Measurements from ENCODE around the gene WRAP73. TPM values are rescaled to one million over a fixed set of nuclear protein-coding genes. Genes with fewer than 3 reads are reported as not detected.

Gene WRAP73
- total RNA-seq, 1 experiment from 2014 or later, result 33.9 TPM

DNA sequence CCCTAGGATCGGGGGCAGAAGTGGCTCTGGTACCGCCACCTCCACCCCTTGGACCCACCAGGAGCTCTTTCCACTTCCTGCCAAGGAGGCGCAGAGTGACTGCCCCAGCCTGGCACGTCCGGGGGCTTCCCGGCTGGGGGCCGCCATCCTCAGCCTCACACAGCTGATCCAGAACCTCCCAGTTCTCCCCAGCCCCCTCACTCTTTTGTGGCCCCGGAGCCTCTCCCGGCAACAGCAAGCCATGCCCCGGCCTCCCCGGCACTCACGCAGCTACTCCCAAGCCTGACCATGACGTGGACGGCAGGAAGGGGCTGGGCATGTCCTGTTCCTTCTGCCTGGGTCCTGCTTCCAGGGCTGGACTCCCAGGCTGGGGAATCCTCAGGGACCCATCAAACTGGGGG, 19.5 kb upstream of the WRAP73 start:
- no peak for DNase-seq (ENCODE audit: low read depth)

DNA sequence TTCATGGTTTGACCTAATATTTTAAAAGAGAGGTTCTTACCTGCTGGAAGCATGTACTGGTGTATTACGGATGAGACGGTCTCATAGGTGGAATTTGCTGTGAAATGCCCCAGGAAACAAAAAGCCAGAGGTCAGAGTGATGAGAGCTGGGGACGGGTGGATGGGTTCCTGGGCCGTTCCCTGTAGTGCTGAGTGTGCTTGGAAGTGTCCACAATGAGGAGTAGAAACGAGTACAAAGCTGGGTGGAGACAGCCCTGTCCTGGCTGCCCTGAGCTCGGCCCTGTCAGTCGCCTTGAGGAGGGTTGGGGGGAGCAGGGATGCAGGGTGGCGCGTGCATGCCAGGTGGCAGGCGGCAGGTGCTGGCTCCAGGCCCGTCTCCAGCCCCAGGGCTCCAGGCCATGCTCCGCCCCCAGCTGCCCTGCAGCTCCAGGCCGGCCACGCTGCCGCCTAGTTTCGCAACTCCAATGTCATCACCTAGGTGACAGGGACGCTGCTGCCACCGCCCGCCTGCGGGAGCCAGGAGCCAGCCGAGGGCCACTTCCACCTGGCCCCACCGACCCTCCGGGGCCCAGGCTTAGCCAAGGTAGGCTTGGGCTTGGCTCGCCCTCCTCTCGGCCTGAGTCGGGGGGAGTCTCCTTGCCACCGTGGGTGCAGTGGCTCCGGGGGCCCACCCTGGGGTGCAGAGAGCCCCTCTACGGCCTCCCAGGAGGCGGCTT, 18.8 kb upstream of the WRAP73 start:
- DNase-seq (ENCODE audit: low read depth), result peak; percentile 63

DNA sequence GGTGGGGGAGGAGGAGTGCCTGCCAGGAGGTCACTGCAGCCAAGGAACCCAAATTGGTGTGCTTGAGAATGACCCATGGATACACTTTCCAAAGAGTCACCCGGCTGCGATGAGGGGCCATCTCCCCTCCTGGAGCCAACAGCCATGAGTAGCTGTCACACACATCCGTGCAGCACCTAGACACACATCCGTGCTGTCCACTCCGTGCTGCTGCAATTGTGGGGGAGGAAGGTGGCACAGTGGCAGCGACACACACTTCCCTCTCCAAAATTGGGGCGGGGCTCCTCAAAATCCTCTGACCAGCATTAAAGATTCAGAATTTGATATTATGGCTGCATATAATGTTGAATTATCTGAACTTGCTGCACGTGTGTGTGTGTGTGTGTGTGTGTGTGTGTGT, 18.2 kb upstream of the WRAP73 start:
- DNase-seq (ENCODE audit: low read depth), result no peak

DNA sequence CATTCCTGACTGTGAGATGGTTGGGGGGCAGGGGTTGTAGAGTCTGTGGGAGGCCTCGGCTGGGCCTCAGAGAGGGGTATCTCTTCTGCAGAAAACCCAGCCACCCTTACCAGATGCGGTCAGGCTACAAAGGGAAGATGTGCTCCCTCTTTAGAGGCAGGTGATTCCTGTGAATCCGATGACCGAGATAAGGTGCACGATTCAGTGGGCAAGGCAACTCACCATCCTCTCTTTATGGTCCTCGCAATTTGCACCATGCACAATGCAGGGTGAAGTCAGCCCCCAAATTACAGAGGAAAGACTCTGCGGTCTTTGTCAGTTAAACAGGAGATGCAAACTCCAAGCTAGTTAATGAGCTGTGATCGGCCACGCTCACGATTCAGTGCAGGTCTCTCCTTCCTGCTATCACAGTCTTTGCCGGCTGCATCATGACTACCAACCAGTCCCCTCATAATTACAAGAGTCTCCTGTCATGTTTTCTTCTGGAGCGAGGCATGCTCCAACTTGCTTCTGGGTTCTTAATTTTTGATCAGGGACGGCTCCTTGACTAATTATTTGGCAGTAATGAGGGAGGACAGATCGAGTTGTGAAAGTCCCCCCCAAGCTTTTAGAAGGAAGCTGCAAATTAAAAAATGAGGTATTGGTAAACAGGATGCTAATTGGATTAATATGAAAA, 14.9 kb upstream of the WRAP73 start:
- no peak for DNase-seq (ENCODE audit: low read depth)

DNA sequence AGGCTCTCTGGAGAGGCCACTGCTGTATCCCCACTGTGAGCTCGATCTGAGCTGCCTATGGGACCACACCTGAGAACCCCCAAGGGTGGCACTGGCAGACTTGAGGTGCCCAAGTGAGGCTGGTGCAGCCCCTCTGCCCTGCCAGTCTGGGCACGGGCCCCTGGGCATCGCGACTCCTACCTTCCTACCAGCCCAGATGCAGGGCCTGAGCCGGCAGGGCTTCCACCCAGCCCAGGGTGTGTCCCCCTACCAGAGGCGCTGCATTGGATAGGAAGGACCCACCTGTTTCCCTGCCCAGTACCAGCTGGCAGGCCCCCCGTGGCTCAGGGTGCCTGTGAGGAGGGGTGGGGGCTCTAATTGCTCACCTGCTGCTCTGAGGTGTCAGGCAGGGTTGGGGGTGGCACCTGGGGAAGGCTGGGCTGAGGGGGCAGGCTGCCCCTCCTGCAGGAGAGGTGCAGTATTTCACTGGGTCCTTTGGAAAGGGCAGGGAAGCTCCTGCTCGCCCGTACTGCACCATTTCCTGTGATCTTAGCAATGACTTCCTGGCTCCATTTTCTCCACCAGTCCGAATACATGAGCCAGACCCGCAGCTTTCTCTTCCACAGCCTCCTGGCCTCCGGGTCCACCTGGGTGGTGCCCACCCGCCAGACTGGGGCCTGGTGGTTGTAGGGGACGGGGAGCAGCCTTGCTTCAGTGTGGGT, 14.2 kb upstream of the WRAP73 start:
- DNase-seq (ENCODE audit: low read depth), result no peak

DNA sequence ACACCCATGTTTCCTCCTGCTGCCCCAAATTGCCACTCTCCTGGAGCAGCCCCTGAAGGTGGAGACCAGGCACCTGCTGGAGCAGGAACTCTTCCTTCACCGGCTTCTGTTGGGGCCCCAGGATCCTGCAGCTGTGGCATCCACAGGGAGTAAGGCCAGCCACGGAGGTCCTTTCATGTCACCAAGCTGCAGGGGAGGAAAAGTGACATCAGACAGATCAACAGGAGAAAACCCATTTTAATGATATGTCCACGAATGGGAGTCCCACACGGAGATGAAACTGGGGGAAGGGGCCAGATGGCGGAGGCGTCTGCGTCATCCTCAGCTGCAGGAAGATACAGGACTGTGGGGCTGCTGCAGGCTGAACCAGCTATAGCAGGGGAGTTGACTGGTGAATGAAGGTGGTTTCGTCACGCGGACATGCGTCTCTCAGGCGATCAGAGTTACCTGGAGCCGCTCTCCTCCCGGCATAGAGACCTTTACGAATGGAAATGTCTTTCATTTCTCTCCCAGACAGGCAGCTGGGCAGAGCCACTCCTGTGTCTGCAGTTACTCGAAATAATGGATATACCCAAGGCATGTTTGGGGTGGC, 12.3 kb upstream of the WRAP73 start:
- DNase-seq (ENCODE audit: low read depth), result no peak

DNA sequence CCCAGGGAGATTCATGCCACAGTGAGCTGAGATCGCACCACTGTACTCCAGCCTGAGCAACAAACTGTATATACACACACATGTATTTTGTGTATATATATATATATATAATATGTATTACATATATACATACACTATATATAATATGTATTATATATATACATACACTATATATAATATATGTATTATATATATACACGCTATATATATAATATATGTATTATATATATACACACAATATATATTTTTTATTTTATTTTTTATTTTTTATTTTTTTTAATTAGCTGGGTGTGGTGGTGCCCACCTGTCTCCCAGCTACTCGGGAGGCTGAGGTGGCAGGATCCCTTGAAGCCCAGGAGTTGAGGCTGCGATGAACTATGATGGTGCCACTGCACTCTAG, 11.7 kb upstream of the WRAP73 start:
- DNase-seq (ENCODE audit: low read depth), result no peak

DNA sequence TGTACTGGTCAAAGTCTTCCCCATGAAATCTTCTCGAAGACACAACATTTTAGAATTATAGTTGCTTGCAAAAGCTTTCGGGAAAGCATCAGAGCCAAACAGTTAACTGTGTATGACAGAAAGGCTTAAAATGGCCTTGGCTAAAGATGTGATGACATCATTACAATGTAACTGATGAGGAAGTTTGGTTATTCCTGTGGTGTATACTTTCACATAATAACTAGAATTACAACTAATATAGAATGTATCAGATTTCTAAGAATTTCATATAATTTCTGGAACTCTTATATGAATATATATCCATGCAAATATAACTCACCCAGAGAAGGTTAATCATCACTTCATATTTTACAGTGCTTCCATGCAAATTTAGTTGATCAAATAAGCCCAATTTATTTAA, 10.8 kb upstream of the WRAP73 start:
- no peak for DNase-seq (ENCODE audit: low read depth)

DNA sequence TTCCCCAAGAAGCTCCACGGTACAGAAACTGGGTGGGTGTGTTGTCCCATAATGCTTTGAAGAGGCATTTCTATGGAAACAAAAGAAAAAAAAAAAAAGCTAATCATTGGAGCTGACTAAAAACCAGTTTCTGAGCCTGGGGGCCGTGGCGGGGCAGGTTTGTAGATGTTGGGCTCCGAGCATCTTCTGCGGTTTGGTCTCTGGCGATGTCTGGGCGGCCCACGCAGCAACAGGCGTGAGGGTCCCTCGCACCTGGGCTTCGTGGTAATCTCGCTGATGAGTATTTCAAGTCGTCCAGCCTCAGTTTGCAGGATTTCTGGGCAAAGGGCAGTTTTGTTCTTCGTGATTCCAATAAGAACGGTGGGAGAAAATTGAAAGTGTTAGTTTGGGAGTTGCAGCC, 9.2 kb upstream of the WRAP73 start:
- DNase-seq (ENCODE audit: low read depth), result no peak

DNA sequence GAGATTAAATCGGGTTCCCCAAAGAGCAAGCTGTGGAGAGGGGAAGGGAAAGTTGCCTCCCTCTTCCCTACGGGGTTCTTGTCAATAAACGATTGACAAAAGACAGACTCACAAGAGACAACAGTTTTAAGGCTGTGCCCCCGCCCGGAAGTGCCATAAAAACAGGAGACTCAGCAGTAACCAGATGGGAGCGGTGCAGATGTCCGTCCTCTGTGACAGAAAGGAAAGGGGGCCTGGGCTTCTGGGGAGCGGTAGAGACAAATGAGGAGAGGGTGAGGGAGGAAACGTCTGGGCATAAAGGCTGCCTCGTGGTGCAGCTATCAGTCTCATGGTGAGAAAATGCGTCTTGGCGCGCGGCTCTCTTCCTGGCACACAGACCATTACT, 8.3 kb upstream of the WRAP73 start:
- no peak for DNase-seq (ENCODE audit: low read depth)

DNA sequence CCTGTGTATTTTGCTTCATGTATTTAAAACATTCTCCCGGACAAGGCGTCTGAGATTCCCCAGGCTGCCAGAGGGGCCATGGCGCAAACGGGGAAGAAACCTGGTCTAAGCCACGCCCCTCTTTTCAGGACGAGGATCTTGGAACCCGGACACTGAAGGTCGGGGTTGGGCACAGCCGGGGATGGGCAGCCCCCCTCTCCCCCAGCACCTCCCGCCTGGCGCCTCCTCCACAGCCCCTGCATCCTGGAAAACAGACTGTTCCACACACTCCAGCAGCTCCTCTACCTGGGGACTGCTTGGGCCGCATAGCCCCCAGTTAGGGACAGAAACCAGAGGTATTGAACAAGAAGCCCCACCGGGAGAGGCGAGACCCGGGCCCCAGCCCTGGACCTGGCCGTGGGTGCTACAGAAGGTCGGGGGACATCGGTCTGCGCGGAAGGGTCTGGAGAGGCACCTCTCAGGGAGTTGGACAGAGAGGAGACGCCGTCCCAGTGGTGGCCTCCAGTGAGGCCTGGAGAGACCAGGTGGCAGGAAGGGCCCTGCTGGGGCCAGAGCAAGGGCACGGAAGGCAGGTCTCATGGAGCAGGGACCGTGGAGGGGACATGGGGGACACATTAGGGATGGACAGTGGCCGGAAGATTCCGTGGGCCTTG, 7.8 kb upstream of the WRAP73 start:
- no peak for DNase-seq (ENCODE audit: low read depth)

DNA sequence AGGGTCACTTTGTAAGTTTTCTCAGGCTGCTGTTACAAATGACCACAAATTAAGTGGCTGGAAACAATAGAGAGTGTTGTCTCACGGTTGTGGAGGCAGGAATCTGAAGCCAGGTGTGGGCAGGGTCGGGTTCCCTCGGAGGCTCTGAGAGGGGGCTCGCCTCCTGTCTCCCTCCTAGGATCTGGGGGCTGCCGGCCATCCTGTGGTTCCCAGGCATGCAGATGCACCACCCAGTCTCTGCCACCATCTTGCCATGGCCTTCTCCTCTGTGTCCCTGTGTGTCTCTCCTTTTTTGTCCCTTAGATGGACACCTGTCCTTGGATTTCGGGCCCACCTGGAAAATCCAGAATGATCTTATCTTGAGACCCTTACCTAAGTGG, 7.2 kb upstream of the WRAP73 start:
- no peak for DNase-seq (ENCODE audit: low read depth)

DNA sequence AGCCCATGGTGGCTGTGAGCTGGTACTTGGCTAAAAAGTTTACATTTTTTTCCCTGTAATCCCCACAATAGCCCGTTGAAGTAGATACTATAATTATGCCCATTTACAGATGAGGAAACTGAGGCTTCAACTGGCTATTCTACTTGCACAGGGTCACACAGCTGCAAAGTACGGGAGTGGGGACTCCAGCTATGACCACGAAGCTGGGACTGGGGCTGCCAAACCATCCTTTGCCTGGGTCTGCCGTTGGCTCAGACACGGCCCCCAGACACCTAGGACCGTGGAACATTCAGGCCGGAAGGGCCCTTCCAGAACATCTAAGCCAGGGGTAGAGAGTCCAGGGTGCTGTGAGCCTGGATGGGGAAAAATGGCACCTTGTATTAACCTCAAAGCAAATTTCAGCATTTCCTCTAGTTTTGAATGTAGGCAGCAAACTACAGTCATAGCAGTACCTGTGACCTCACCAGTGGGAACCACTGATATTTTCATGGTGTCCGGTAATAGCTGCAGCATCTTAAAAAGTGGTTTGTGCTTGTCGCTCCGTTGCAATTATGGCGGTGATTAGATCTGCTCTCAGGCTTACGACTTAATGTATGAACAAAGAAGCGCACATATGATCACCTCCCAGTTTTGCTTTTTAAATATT, 6.7 kb upstream of the WRAP73 start:
- no peak for DNase-seq (ENCODE audit: low read depth)

DNA sequence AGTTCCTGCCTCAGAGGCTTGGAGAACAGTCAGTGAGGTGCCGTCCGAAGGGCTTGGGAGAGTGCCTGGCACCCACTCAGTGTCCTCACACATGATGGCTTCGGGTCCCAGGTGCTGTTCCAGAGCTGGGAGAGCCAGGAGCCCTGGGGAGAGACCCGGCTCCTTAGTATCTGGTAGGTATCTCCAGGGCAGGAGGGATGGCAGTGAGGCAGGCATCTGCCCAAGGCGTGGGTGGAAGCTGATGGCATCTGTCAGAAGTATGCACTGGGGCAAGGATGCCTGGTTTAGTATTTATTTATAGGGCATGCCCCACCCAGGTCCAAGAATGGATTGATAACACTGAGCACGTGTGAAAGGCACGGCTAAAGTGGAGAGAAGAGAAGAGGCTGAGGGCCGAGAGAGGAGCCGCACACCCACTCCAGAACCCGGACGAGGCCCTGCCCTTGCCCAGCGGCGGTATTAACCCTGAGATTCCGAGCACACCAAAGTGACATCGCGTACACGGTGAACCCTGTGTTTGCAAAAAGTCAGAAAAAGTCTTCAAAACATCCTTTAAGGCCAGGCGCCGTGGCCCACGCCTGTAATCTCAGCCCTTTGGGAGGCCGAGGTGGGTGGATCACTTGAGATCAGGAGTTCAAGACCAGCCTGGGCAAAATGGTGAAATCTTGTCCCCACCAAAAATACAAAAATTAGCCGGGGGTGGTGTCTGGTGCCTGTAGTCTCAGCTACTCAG, 4.8 kb upstream of the WRAP73 start:
- DNase-seq (ENCODE audit: low read depth), result no peak

DNA sequence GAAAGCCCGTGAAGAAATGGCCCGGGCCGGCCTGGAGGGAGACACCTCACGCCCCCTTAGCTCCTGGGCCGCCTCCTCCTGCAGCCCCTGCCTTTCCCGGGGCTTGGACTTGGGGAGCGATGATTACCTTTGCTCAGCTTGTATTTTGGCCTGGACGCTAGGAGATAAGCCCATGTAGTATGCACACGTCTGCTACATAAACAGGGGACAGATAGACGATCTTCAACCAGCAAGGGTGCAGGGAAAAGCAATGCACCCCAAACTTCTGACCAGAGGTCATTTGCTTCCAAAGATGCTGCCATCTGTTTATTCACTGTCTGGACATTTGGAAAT, 3.3 kb upstream of the WRAP73 start:
- no peak for DNase-seq (ENCODE audit: low read depth)

DNA sequence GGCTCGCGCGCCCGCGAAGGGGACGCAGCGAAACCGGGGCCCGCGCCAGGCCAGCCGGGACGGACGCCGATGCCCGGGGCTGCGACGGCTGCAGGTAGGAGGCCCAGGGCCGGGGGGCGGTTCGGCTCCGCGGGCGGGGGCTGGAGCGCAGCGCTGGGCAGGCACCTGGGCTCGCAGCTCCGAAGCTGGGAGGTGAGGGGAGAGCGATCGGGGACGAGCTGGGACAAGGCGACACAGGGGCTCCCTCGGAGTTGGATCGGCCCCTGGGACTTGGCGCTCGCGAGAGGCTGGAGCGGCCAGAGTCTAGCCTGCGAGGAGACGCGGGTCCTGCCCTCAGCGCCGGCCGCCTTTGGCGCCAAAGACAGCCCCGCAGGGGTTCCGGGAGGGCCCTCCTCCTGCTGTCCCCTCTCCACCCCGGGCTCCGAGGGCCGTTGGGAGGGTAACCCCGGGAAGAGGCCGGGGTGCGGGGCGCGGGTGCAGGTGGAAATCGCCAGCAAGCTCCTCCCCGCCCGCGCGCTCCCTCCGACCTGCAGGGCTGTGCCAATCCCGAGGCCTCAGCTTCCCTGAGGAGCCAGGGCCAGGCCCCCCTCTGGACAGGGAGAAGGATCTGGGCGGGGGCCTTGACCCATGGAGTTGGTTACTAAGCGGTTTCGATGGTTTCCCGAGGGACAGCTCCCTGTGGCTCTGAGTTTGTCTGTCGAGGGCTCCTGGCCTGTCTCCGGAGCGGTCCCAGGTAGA, 2.8 kb upstream of the WRAP73 start:
- DNase-seq (ENCODE audit: low read depth), result no peak

DNA sequence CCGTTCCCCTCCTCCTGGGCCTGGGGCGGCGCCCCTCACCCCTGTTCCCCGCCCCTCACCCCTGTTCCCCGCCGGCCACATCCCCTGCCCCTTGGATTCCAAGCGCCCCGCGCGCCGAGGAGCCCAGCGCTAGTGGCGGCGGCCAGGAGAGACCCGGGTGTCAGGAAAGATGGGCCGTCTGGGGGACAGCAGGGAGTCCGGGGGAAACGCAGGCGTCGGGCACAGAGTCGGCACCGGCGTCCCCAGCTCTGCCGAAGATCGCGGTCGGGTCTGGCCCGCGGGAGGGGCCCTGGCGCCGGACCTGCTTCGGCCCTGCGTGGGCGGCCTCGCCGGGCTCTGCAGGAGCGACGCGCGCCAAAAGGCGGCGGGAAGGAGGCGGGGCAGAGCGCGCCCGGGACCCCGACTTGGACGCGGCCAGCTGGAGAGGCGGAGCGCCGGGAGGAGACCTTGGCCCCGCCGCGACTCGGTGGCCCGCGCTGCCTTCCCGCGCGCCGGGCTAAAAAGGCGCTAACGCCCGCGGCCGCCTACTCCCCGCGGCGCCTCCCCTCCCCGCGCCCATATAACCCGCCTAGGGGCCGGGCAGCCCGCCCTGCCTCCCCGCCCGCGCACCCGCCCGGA, 2.1 kb upstream of the WRAP73 start, which contains the start of gene TP73:
TSS of gene TP73 (plus strand) at position 587 of the 618 bp plus-strand sequence. CDS start 29,850 bp downstream, outside the sequence.
- peak; percentile 38 for DNase-seq (ENCODE audit: low read depth)

DNA sequence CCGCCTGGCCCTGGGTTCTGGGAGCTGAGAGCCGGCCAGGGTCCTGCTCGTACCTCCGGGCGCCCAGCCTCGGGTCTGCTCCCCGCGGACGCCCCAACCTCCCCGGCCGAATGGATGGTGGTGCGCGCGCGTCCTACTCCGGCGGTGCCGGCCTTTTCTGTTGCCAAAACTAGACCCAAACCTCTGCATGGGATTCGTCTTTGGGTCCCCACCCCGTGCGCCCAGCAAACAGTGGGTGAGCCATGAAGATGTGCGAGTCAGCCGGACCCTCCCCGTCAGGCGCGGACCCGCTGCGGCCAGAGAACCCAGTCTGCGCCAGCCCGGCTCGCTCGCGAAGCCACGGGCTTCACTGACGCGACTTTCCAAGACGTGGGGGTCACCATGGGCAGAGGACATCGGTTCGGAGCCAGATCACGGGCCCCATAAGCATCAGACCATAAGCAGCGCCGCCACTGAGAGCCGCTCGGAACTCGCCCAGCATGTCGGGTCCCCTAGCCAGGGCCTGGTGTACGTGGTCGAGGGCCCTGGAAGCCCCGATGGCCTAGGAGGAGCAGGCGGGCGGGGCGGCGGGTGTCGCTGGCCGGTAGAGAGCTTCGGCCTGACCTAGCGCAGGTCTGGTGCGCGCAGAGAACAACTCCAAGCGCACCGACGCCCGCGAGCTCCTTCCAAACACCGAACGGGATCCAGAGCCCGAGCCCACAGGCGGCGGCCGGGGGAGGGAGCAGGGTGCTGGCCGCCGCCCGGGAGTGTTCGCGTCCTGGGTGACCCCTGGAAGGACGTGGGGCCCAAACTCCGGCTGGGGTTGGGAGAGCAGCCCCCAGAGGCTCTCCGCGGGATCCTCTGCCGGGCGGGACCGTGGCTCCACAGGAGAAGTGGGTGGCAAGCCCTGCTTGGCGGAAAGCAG, 1.4 kb upstream of the WRAP73 start:
- DNase-seq (ENCODE audit: low read depth), result peak; percentile 41
